ENCODE data around the gene KRTAP10-11.
"Not testable (repeated sequence)": the region's sequence is repeated elsewhere in the genome, so short reads cannot be mapped to it uniquely, and the experiment has no call there.

Gene KRTAP10-11

DNA sequence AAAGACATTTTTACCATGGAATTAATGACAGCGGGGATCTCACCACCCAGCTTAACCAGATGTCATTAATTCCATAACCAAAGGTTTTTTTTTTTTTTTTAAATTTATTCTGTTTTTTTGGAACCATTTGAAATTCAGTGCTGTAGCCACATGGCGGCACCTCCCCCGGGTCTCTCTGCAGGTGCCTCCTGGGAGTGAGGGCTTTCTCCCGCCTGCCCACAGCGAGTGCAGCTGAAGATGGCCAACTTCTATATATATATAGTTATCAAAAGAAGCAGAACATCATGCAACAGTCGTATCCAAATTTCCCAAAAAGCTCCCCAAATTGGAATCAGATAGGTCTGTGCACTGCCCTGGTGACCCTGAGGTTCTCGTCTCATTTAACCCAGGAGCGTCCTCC lies 30.7 kb upstream of the KRTAP10-11 start:
- no peak for DNase-seq (ENCODE audit: low read depth)

DNA sequence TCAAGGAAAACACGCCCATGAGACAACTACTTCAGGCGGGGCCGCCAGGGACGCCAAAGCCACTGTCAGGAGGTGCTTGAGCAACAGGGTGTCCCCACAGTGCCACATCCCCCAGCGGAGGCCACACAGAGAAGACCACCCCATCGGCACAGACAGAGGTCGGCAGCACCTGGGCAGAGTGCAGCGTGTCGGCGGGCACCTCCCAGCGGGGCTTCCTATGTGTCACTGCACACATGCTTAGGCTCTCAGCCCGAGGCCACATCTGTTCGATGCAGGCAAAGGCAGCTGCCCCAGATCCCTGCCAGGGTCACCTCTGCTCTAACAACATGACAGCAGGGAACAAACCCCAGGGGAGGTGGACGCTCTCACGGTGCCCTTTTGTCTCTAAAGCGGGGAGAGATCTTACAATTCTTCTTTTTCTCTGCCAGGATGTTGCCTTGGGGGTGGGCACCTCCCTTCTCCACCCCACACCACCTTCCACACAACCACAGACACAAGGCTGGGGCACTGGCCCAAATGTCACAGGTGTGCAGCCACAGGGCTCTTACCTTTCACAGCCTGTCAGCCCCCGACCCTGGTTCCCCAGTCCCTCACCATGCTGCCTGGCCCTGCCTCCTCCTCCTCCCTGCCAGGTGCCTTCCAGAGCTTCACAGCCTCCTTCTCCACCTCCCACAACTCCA lies 30.2 kb upstream of the KRTAP10-11 start:
- DNase-seq (ENCODE audit: low read depth) = no peak

DNA sequence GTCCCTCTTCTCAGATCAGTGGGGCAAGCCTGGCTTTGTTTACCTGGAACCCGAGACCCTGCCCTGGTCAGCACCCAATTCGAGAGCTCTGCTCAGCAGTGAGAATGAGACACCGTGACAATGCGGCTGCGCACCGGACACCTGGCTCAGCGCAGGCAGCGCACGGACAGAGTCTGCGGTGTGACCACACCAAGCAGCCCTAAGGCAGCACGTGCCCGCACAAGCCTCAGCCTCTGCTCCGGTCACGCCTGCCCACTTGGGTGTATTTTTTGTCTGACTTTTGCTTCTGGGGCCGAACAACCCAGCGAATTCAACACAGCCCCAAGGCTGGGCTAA lies 29.7 kb upstream of the KRTAP10-11 start:
- DNase-seq (ENCODE audit: low read depth) = no peak

DNA sequence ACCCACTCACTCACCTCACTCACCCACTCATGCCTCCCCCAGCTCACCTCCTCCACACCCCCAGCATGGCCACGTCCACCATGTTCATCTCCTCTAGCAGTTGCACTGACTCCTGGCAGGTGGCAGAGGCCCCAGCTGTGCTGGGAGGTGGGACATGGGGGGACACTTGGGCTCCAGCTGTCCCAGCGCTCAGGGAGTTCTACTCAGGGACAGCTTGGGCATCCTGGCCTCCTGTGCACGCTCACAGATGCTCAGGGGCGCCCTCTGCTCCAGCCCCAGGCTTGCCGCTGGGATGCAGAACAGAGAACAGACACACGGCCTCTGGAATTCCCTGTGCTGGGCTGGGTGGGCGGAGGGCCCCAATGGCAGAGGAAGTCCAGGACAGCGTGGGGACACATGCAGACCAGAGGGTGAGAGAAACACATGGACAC lies 29.1 kb upstream of the KRTAP10-11 start:
- DNase-seq (ENCODE audit: low read depth) = no peak

DNA sequence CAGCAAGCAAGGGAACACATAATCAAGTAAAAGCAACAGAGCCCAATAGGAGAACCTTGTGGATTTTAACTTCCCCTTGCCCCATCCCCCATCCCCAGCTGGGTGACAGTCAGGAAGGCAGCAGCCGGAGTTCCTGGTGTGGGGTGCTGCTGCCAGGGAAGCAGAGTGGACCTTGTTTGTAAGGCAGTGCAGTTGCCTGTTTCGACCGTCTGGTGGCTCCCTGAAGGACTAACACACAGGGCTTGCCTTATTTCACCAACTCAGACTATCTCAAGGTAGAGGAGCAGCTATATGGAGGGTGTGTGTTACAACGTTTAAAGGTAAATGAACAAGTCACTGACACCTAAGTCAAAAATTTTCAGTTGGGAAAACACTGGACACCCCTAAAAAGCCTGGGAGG lies 27.7 kb upstream of the KRTAP10-11 start:
- DNase-seq (ENCODE audit: low read depth) = no peak

DNA sequence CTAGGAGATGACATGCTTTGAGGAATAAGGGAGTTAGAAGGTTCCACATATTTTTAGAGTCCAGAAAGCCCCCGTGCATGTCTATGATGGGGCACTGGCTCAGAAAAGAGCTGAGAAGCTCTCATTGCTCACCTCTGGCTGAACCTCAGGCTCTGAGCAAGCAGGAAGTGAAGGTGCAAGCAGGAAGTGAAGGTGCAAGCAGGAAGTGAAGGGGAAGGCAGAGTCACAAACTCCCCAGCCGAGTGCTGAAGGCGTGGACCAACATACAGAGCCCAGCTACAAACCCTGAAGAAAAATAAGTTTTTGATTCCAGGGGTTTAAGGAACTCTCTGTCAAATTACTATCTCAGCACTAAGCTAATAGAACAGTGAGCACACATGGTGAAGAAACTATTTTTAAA lies 27.3 kb upstream of the KRTAP10-11 start:
- DNase-seq (ENCODE audit: low read depth) = peak; percentile 24

DNA sequence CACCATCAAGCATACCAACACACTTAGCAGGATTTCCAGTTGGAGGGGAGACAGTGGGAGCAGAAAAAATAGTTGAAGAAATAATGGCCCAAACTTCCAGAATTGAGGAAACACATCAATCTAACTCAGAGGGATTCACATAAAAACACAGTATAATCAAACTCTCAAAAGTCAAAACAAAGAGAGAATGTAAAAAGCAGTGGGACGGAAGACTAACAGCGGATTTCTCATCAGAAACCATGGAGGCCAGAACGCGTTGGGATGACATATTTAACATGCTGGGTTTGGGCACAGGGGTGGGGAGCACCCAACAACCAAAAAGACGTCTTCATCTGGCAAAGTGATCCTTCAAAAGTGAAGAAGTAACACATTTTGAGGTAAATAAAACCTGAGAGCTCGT lies 26.3 kb upstream of the KRTAP10-11 start:
- DNase-seq (ENCODE audit: low read depth) = no peak

DNA sequence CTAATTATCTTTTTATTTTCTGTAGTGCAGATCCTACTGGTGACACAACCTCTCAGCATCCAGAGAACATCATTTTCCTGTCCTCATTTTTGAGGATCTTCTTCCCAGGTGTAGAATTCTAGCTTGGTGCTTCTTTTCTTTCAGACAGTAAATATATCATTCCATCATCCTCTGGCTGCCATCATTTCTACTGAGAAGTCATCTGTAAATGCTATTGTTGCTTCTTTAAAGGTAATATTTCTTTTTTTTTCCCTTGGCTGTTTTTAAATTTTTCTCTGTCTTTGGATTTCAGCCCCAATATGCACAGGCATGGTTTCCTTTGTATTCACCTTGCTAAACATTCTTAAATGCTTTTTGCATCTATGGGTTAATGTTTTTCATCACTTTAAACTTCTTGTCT lies 22.6 kb upstream of the KRTAP10-11 start:
- no peak for DNase-seq (ENCODE audit: low read depth)

DNA sequence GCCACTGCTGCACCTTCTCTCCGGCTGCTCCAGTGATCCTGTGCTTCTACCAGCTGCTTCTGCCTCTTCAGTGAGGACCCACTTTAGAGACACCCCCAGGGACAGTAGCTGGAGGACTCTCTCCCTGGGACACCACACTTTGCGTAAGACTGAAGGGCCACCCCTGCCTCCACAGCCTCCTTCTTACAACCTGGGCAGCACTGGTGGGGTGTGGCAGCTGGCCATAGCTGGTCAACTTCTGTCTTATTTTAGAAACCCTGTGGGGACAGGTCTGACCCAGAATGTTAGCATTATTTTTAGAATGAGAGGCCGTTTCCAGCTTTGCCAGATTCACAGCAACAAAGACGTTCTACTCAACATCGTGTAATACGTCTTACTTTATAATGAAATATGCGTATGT lies 20.5 kb upstream of the KRTAP10-11 start:
- no peak for DNase-seq (ENCODE audit: low read depth)

DNA sequence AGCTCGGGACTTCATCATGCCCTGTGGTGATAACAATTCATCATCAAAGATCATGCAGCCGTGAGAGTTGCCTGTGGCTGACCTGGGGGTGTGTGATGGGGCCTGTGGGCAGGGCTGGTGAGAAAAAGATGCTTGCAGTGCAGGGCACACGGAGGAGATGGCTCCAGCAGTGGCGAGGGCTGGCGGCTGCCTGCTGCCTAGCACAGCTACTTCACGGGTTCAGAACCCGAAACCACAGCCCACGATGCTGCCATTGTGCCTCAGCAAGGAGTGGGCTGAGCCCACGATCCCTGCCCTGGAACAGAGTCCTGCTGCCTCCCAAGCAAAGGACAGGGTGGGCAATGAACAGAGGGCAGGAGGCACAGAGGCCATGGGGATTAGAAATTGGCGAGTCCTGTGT lies 20.0 kb upstream of the KRTAP10-11 start:
- DNase-seq (ENCODE audit: low read depth) = peak; percentile 16

DNA sequence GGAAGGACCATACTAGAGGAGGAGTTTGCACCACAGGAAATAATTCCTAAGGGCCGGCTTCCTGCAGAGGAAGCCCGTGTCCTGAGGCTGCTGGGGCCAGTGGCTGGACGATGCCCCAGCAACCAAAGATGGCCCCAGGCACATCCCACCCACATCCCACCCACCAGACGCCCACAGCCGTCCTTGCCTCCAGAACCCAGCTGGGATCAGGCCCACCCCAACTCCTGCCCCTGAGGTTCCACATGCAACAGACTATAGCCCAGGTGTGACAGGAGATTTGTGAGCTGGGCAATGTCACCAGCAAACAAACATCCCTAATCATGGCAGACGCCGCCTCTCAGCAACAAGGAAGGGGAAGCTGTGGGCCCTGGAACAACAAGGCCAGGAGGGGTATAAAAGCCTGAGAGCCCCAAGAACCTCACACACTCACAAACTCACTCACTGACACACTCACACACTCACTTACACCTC lies 19.5 kb upstream of the KRTAP10-11 start, which contains the start of gene KRTAP10-9:
KRTAP10-9 (plus strand) TSS at position 421 of the 471 bp plus-strand sequence. CDS start 79 bp downstream, outside the sequence.
- no peak for DNase-seq (ENCODE audit: low read depth)

DNA sequence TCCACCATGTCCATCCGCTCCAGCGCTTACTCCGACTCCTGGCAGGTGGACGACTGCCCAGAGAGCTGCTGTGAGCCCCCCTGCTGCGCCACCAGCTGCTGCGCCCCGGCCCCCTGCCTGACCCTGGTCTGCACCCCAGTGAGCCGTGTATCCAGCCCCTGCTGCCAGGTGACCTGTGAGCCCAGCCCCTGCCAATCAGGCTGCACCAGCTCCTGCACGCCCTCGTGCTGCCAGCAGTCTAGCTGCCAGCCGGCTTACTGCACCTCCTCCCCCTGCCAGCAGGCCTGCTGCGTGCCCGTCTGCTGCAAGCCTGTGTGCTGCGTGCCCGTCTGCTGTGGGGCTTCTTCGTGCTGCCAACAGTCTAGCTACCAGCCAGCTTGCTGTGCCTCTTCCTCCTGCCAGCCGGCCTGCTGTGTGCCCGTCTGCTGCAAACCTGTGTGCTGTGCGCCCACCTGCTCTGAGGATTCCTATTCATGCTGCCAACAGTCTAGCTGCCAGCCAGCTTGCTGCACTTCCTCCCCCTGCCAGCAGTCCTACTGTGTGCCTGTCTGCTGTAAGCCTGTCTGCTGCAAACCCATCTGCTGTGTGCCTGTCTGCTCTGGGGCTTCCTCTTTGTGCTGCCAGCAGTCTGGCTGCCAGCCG lies 18.9 kb upstream of the KRTAP10-11 start:
- DNase-seq (ENCODE audit: low read depth) = not testable (repeated sequence)

DNA sequence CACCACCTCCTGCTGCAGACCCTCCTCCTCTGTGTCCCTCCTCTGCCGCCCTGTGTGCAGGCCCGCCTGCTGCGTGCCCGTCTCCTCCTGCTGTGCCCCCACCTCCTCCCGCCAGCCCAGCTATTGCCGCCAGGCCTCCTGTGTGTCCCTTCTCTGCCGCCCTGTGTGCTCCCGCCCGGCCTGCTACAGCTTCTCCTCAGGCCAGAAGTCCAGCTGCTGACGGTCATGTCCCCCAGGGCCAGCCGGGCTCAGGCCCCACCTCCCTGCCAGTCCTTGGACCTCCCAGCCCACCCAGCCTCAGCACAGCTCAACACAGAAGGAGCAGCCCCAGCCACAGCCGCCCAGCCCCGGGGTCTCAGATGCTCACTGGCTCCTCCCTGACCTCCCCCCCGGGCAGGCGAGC lies 18.4 kb upstream of the KRTAP10-11 start:
- DNase-seq (ENCODE audit: low read depth) = not testable (repeated sequence)

DNA sequence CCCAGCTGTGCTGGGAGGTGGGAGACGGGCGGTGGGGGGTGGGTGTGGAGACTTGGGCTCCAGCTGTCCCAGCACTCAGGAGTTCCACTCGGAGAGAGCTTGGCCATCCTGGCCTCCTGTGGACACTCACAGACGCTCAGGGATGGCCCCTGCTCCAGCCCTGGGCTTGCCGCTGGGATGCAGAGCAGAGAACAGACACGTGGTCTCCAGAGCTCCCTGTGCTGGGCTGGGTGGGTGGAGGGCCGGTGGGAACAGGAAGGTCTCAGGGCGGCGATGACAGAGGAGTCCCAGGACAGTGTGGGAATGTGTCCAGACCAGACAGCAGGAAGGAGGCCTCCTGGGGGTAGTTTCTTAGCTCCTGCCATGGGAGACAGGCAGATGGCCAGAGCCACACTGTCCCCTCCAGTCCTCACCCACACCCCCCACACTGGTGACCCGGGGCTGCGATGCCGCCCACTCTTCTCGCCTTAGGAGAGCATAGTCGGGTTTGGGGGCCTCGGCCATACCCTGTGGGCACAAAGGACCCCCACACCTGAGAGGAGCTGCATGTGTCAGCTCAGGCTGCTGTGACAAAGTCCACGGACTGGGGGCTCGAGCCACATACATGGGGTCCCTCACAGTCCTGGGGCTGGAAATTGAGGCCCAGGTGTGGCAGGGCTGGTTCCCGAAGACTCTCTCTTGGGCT lies 17.4 kb upstream of the KRTAP10-11 start:
- no peak for DNase-seq (ENCODE audit: low read depth)

DNA sequence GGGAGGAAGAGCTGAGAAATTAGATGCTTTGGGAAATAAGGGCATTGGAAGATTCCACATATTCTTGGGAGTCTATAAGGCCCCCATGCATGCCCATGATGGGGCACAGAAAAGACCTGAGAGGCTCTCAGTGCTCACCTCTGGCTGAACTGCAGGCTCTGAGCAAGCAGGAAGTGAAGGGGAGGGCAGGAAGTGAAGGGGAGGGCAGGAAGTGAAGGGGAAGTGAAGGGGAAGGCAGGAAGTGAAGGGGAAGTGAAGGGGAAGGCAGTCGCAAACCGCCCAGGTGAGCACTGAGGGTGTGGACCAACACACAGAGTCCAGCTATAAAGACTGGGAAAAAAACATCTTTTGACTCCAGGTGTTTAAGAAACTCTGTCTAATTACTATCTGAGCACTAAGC lies 15.8 kb upstream of the KRTAP10-11 start:
- no peak for DNase-seq (ENCODE audit: low read depth)

DNA sequence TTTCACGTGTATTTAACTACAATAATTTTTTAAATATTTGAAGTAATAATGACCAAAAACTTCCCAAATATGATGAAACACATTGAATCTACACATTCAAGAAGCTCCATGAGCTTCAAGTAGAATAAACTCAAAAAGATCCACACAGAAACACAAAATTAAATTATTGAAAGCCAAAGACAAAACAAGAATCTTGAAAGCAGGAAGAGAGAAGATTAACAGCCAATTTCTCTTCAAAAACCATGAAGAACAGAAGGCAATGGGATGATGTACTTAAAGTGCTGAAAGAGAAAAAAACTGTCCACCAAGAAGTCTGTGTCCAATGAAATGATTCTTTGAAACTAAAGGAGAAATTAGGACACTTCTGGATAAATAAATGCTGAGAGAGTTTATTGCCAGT lies 14.1 kb upstream of the KRTAP10-11 start:
- DNase-seq (ENCODE audit: low read depth) = no peak

DNA sequence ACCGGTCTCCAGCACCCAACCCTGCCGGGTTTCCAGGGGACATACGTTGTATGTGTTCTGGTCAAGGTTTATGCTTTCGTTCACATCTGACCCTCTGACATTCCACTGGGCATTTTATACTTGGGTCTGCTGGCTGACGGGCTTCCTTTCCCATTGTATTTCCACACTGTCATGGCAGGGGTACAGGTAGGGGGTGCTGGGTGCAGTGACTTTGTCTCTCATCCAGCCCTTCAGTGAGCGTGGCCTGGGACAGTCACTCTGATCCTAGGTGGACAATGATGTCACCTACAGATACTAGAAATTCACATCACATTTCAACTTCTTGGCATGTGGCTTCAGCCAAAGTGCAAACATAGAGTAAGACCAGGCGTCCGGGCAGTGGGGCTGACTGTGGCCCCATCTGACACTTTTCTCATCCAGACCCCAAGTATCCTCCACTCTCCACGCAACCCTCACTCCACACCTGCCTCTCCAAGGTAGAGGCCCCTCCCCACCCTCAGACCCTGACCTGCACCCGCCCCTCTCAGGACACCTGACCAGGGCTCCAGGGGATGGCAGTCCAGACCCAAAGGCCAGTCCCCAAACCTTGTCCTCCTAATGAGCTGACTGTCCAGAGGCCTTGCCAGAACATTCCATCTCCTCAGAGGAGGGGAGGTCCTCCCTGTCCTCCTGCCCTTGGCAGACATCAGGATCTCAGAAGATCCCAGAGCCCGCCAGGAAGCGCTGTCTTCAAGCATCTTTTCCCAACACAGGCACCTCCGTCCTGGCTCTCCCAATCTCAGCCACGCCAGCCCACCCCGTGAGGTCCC lies 9.8 kb upstream of the KRTAP10-11 start:
- no peak for DNase-seq (ENCODE audit: low read depth)

DNA sequence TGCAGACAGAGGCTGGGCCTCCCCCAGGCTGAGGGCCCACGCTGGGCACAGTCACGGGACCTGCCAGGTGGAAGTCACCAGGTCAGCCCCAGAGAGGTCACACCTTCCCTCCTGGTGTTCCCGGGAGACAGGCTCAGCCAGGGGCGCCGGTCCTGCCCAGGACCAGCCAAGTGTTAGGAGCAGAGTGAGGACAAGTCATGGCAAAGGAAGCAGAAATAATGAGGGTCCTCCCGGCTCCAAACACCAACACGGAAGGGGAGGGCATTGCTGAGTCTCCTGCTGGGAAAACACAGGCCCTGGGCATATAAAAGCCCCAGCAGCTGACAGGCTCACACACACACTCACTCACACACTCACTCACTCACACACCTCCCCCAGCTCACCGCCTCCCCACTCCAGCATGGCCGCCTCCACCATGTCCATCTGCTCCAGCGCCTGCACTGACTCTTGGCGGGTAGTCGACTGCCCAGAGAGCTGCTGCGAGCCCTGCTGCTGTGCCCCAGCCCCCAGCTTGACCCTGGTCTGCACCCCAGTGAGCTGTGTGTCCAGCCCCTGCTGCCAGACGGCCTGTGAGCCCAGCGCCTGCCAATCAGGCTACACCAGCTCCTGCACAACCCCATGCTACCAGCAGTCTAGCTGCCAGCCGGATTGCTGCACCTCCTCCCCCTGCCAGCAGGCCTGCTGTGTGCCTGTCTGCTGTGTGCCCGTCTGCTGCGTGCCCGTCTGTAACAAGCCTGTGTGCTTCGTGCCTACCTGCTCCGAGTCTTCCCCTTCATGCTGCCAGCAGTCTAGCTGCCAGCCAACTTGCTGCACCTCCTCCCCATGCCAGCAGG lies 9.0 kb upstream of the KRTAP10-11 start, which contains the start of gene KRTAP10-10:
KRTAP10-10 (plus strand) TSS at position 339 of the 833 bp plus-strand sequence; CDS start at position 401, 62 bp downstream.
- no peak for DNase-seq (ENCODE audit: low read depth)

DNA sequence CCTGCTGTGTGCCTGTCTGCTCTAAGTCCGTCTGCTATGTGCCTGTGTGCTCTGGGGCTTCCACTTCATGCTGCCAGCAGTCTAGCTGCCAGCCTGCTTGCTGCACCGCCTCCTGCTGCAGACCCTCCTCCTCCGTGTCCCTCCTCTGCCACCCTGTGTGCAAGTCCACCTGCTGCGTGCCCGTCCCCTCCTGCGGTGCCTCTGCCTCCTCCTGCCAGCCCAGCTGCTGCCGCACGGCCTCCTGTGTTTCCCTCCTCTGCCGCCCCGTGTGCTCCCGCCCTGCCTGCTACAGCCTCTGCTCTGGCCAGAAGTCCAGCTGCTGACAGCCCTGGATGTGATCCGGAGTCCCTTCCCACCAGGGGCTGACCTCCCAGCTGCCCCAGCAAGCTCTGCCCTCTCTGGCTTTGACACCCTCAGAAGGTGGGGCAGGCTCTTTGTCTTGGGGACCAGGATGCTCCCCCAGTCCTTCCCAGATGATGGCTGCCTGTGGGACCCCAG lies 8.3 kb upstream of the KRTAP10-11 start:
- not testable (repeated sequence) for DNase-seq (ENCODE audit: low read depth)

DNA sequence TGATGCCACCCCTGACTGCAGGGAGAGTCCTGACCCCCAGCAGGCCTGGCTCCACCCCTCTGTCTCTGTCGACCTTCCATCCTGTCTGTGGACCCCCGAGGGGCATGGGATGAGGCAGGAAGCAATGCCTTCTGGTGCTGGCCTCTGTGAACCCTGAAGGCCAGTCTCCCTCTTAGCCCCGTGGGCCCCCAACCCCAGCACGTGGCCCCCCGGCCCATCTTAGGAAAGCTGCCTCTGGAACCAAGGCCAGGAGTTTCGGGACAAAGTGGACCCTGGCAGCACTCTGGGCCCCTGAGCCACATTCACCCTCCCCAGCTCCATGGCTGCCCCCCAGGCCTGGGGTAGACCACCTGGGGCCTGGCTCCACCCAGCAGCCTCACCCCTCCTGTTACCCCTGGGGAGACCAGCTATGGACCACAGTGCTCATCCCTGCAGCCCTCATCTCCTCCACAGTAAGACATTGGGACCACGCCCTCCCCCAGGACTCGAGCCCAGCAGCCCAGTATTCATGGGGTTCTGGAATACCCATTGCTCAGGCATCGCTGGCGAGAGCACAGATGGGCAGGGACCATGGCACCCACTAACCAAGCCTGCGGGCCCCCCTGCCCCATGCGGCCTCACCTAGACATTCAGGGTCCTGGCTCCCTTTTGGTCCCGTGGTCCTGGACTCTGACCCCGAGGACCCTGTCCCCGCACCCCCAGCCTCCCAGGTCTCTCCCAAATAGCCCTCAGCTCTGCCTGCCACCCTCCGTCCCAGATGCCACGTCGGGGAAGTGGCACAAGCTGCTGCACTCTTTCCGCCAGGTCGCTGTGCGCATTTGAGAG lies 7.5 kb upstream of the KRTAP10-11 start:
- not testable (repeated sequence) for DNase-seq (ENCODE audit: low read depth)

All from stimulated activated CD8-positive, alpha-beta memory T cell treated with anti-CD3 and anti-CD28 coated beads, Interleukin-4, amount 100 ng/mL, for 24 hours (primary cell).